ENCODE results near the gene PTPN18. TPM values are rescaled to one million over a fixed set of nuclear protein-coding genes. Genes with fewer than 3 reads are reported as not detected.

The PTPN18 gene
- total RNA-seq, 4 donors from 2014 or later: 43.1 to 104 (median 57.0) TPM

GRCh38 chr2:130341562-130342019 lies 14.3 kb upstream of the PTPN18 start:
- ATAC-seq (ENCODE audit: low FRiP score) (peak; percentile 0), DNase-seq (ENCODE audit: low spot score) (no peak)
- no peak for TF ChIP-seq CTCF (IDR thresholded peaks at IDR 0.05)

DNA sequence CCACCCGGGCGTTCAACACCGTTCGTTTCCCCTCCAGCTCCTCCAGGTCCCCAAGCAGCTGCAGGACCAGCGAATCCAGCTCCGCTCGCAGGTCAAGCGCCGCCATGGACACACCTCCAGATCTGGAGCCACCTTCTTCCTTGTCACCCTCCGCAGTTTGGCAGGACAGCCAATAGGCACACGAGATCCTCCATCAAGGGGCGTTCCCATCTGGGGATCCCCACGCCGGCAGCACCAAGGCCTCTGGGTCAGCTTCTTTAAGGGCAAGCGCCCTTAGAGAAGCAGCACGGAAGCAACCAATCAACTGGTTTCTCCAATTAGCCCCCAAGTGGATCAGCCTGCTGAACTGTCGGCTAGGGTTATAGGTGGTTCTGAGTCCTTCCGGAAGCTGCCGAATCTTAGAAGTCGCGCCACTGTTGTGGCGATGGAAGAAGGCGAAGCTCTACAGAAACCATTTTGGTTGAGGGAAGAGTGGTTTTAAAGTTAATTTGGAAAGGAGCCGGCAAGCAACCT lies 13.8 kb upstream of the PTPN18 start:
- peak; percentile 55 for DNase-seq (ENCODE audit: low spot score)
- TF ChIP-seq CTCF (IDR thresholded peaks at IDR 0.05): no peak
- peak; percentile 88 for ATAC-seq (ENCODE audit: low FRiP score)

DNA sequence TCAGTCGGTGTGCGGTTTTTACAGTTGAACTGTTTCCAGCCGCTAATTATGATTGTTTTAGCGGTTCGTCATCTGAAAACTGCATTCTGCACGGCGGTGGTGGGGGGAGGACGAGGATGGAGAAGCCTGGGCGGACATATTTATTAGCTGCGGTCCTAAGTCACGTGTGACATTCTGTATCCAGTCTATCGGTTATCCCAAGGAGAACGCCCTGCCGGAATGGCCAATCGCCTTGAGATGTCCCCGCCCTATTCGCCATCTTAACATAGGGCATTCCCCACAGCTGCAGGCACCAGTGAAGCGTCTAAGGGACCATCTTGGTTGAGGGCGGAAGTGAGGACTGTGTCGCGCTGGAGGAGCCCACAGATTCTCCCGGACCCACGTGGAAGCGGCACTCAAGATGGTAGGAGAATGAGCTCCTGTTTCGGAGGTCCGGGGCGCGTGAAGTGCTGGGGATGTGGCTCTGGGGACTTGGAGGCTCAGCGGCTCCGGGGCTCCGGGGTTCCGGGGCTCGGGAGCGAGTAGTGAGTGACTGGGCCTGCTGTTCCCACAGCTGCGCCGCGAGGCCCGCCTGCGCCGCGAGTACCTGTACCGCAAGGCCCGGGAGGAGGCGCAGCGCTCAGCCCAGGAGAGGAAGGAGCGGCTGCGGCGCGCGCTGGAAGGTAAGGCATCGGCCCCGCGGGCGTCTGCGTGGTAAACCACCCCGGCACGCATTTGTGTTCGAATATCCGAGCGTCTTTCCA lies 13.2 kb upstream of the PTPN18 start, which contains the start of gene IMP4:
Gene IMP4 (plus strand): TSS at position 365 of the 743 bp plus-strand sequence. CDS start 36 bp downstream, at position 401.
- DNase-seq (ENCODE audit: low spot score): peak; percentile 89
- TF ChIP-seq CTCF (IDR thresholded peaks at IDR 0.05): no peak

DNA sequence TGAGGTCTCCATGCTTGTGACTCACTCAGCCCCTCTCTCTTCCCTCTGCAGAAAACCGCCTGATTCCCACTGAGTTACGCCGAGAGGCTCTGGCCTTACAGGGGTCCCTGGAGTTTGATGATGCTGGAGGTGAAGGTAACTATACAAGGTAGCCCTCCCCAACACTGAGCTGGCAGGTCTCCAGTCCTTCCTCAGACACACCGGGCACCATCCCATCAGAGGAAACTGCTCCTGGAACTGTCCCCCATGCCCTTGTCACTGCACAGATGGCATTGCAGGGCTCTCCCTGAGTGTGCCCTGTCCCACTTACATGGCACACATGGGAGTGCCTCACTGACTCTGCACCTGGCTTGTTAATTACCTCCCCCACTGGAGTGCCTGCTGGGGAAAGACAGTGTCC lies 11.3 kb upstream of the PTPN18 start:
- TF ChIP-seq CTCF (IDR thresholded peaks at IDR 0.05): no peak
- ATAC-seq (ENCODE audit: low FRiP score) (no peak), DNase-seq (ENCODE audit: low spot score) (no peak)

More for the DNA sequence above, 13.2 kb upstream of the PTPN18 start, which contains the start of gene IMP4:
- peak; percentile 98 for ATAC-seq (ENCODE audit: low FRiP score)

DNA sequence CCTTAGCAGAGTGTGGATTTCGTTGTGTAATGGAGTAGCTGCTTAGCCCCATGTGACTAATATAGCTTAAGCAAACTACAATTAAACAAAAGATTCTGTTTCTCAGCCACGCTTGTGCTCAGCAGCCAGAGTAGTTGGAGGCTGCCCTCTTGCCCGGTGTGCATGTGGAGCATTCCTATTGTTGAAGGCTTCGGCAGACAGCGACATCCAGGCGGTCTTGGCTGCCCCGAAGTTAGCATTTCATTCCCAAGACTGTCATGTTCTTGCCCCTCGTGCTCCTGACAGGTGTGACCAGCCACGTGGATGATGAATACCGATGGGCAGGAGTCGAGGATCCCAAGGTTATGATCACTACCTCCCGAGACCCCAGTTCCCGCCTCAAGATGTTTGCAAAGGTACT lies 10.8 kb upstream of the PTPN18 start:
- DNase-seq (ENCODE audit: low spot score) (no peak), ATAC-seq (ENCODE audit: low FRiP score) (no peak)
- TF ChIP-seq CTCF (IDR thresholded peaks at IDR 0.05): no peak

DNA sequence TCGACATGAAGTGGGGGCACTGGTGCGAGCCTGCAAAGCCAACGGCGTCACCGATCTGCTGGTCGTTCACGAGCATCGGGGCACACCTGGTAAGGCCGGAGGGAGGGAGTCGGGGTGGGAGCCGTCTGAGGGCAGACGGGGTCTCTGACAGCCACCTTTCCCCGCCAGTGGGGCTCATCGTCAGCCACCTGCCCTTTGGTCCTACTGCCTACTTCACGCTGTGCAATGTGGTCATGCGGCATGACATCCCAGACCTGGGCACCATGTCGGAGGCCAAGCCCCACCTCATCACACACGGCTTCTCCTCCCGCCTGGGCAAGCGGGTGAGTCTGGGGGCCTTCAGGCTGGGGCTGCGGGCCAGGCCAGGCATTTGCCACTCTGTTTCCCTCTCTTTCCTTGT lies 10.2 kb upstream of the PTPN18 start:
- no peak for ATAC-seq (ENCODE audit: low FRiP score)
- no peak for DNase-seq (ENCODE audit: low spot score)
- TF ChIP-seq CTCF (IDR thresholded peaks at IDR 0.05): no peak

All from omental fat pad (tissue), 4 donors.